ENCODE results near the gene IL17REL. TPM values are rescaled to one million over a fixed set of nuclear protein-coding genes. Genes with fewer than 3 reads are reported as not detected.

The IL17REL gene
- total and polyA plus RNA-seq, 10 of the 15 experiments (the other 5 are each of a cell fraction or from before 2014, with no cell fraction given) = 0.03 TPM; not detected in 9

GRCh38 chr22:49959782-49960158, 52.8 kb downstream of the IL17REL start (continued):
- TF ChIP-seq E2F8 (IDR thresholded peaks at IDR 0.05; ENCODE audit: low read depth, partially characterized antibody) (no peak), POU2F2 (IDR thresholded peaks at IDR 0.05; ENCODE audit: borderline replicate concordance, low read depth, low read length) (no peak), MYC (IDR thresholded peaks at IDR 0.05; ENCODE audit: insufficient read depth, insufficient read length, insufficient replicate concordance, low read length, severe bottlenecking) (no peak), TCF3 (IDR thresholded peaks at IDR 0.05; ENCODE audit: borderline replicate concordance, insufficient read depth, low read depth, low read length) (no peak), GATAD2B (conservative IDR thresholded peaks at IDR 0.05; ENCODE audit: low read depth) (no peak), RFX5 (IDR thresholded peaks at IDR 0.05; ENCODE audit: low read depth, low read length) (no peak), TCF12 (IDR thresholded peaks at IDR 0.05; ENCODE audit: low read depth, low read length) (no peak), FOXK2 (IDR thresholded peaks at IDR 0.05) (no peak), TBL1XR1 (IDR thresholded peaks at IDR 0.05; ENCODE audit: low read depth, low read length) (no peak), HCFC1 (IDR thresholded peaks at IDR 0.05; ENCODE audit: low read length) (no peak), SMARCA5 (IDR thresholded peaks at IDR 0.05) (peak; percentile 87), POLR2AphosphoS2 (IDR thresholded peaks at IDR 0.05; ENCODE audit: low read depth, low read length) (no peak), USF1 (IDR thresholded peaks at IDR 0.05; ENCODE audit: borderline replicate concordance, extremely low read length, insufficient read depth, low read depth, low read length) (no peak)
